Smooth muscle cell (in vitro differentiated cells): ENCODE results near the gene FSTL5. TPM values are rescaled to one million over a fixed set of nuclear protein-coding genes. Genes with fewer than 3 reads are reported as not detected.

Source experiments
- DNase-seq: peaks from one replicate; lab custom pipeline; 2025; ENCODE audit not compliant: unreplicated experiment; lab: John Stamatoyannopoulos, UW
- H2AFZ ChIP-seq: fragments of 200-600 bp; sonication (generic); 2 replicates; pipeline ENCODE4 v1.6.0; 2016; ENCODE audit warnings: antibody characterized with exemption, low read depth, mild to moderate bottlenecking
- H3F3A ChIP-seq: fragments of 200-600 bp; sonication (generic); 2 replicates; pipeline ENCODE4 v1.6.0; 2017; ENCODE audit warnings: antibody characterized with exemption, low read depth
- H3K27ac ChIP-seq: fragments of 200-600 bp; sonication (generic); 2 replicates; pipeline ENCODE4 v1.5.1; 2016; ENCODE audit warnings: low read depth, mild to moderate bottlenecking
- H3K27me3 ChIP-seq: fragments of 200-600 bp; sonication (generic); 2 replicates; pipeline ENCODE4 v1.6.1; 2016; ENCODE audit warnings: low read depth, mild to moderate bottlenecking
- H3K36me3 ChIP-seq: fragments of 200-600 bp; sonication (generic); 2 replicates; pipeline ENCODE4 v1.5.1; 2016; ENCODE audit warnings: low read depth
- H3K4me1 ChIP-seq: fragments of 200-600 bp; sonication (generic); 2 replicates; pipeline ENCODE4 v1.5.1; 2016; ENCODE audit warnings: low read depth
- H3K4me2 ChIP-seq: fragments of 200-600 bp; sonication (generic); 2 replicates; pipeline ENCODE4 v1.6.0; 2016; ENCODE audit warnings: mild to moderate bottlenecking
- H3K4me3 ChIP-seq: fragments of 200-600 bp; sonication (generic); 2 replicates; pipeline ENCODE4 v1.5.1; 2016; ENCODE audit warnings: mild to moderate bottlenecking
- H3K79me2 ChIP-seq: fragments of 200-600 bp; sonication (generic); 2 replicates; pipeline ENCODE4 v1.6.0; 2016; ENCODE audit warnings: low read depth, mild to moderate bottlenecking
- H3K9ac ChIP-seq: fragments of 200-600 bp; sonication (generic); 2 replicates; pipeline ENCODE4 v1.6.0; 2016; ENCODE audit warnings: low read depth
- H3K9me3 ChIP-seq: fragments of 200-600 bp; sonication (generic); replicated peaks from 2 replicates; pipeline ENCODE4 v1.5.1; 2016; ENCODE audit warnings: low read depth
- H4K20me1 ChIP-seq: fragments of 200-600 bp; sonication (generic); 2 replicates; pipeline ENCODE4 v1.6.0; 2016; ENCODE audit warnings: low read depth
- CTCF ChIP-seq: fragments of 200-600 bp; sonication (generic); IDR thresholded peaks from 2 replicates; pipeline ENCODE4 v1.5.1; 2017; ENCODE audit warnings: borderline replicate concordance, mild to moderate bottlenecking, antibody characterized with exemption; ENCODE audit not compliant: insufficient read depth, poor library complexity, severe bottlenecking
- WGBS: methylation state at CpG from one replicate; pipeline ENCODE4 v1.1.7; 2016; ENCODE audit warnings: low lambda C conversion rate; 5-methylcytosine and 5-hydroxymethylcytosine counted together
- polyA plus RNA-seq: library from polyadenylated mRNA; unstranded; fragments of >200 nt; fragmentation: Nextera tagmentation; extraction: Ambion mirVana; gene quantifications from 2 replicates; pipeline ENCODE4 v1.2.1, GENCODE V29; 2016
- total RNA-seq: library from RNA; depleted of rRNA; stranded (reverse); fragments of >200 nt; gene quantifications from 2 replicates; pipeline ENCODE4 v1.2.3, GENCODE V29; 2014

The FSTL5 gene
- total and polyA plus RNA-seq, 2 experiments from 2014 or later = 0.04 TPM; not detected in 1

GRCh38 chr4:161653697-161654096, 510.1 kb downstream of the FSTL5 start:
- Histone ChIP-seq H3K27me3 (no peaks in the 10 kb centered on the region), H3K27ac (no peak overlapping the region), H2AFZ (no peak overlapping the region), H3K36me3 (no peaks in the 10 kb centered on the region), H3K9me3 (no peaks in the 10 kb centered on the region), H4K20me1 (no peaks in the 10 kb centered on the region), H3K79me2 (no peaks in the 10 kb centered on the region), H3F3A (no peaks in the 10 kb centered on the region), H3K4me1 (no peaks in the 10 kb centered on the region), H3K4me2 (no peak overlapping the region), H3K9ac (no peak overlapping the region), H3K4me3 (no peak overlapping the region)
- no peak for TF ChIP-seq CTCF
- 95% methylated on average over 1 of the region's 1 CpG for WGBS
- no peak for DNase-seq

- Histone ChIP-seq H3K27ac (no peak overlapping the region), H3K4me2 (no peak overlapping the region), H3K36me3 (no peaks in the 10 kb centered on the region), H2AFZ (no peak overlapping the region), H3K4me3 (no peak overlapping the region), H4K20me1 (no peaks in the 10 kb centered on the region), H3K79me2 (no peaks in the 10 kb centered on the region), H3K4me1 (no peaks in the 10 kb centered on the region), H3F3A (no peaks in the 10 kb centered on the region), H3K27me3 (no peaks in the 10 kb centered on the region), H3K9me3 (no peaks in the 10 kb centered on the region), H3K9ac (no peak overlapping the region)
- DNase-seq = no peak
- no peak for TF ChIP-seq CTCF
- 76% methylated on average over 2 of the region's 2 CpGs for WGBS
Measured at GRCh38 chr4:161651586-161651985, 512.2 kb downstream of the FSTL5 start.

DNA sequence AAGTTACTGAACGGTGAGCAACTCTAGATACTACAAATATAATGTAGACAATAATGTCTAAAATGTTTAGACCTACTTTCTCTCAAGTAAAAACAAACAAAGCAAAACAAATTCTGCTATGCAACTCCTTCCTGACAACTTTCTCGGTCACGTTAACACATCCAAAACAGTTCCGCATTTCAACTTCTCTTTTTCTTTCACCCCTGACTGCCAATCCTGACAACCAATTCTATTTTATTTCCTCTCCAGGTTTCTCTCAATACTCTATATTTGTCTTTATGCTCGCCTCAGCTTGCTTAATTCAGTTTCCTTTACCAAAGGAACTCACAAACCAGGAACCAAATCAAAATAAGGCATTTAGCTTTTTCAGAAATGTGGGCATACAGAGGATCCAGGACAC, 513.0 kb downstream of the FSTL5 start:
- Histone ChIP-seq H3K79me2 (no peaks in the 10 kb centered on the region), H3K4me1 (no peaks in the 10 kb centered on the region), H3K36me3 (no peaks in the 10 kb centered on the region), H3F3A (no peaks in the 10 kb centered on the region), H2AFZ (no peak overlapping the region), H3K4me2 (no peak overlapping the region), H3K4me3 (no peak overlapping the region), H3K9me3 (no peaks in the 10 kb centered on the region), H3K27ac (no peak overlapping the region), H3K27me3 (no peaks in the 10 kb centered on the region), H3K9ac (no peak overlapping the region), H4K20me1 (no peaks in the 10 kb centered on the region)
- DNase-seq = no peak
- WGBS = 90% methylated on average over 5 of the region's 5 CpGs
- TF ChIP-seq CTCF = no peak

GRCh38 chr4:161647757-161648156, 516.0 kb downstream of the FSTL5 start:
- H3K27me3 ChIP-seq = no peaks in the 10 kb centered on the region
- no peak for DNase-seq
- H3K27ac ChIP-seq = no peak overlapping the region
- no peak for TF ChIP-seq CTCF
- no peaks in the 10 kb centered on the region for H3F3A ChIP-seq
- no peaks in the 10 kb centered on the region for H3K79me2 ChIP-seq
- no peaks in the 10 kb centered on the region for H3K36me3 ChIP-seq
- H2AFZ ChIP-seq = no peak overlapping the region
- no peak overlapping the region for H3K9ac ChIP-seq
- H3K4me3 ChIP-seq = no peak overlapping the region
- no peaks in the 10 kb centered on the region for H4K20me1 ChIP-seq
- no peaks in the 10 kb centered on the region for H3K9me3 ChIP-seq
- 84% methylated on average over 12 of the region's 12 CpGs for WGBS
- no peak overlapping the region for H3K4me2 ChIP-seq
- H3K4me1 ChIP-seq = no peaks in the 10 kb centered on the region
